PFSK-1 (cell line): ENCODE data around the gene RIC3.

Experiments used
- FOXP2 ChIP-seq: optimal IDR thresholded peaks from 2 replicates; pipeline ENCODE3; 2011; ENCODE audit warnings: borderline replicate concordance, control low read depth, inconsistent platforms; ENCODE audit not compliant: insufficient read depth; ENCODE audit errors: extremely low read length, extremely low read depth
- POLR2AphosphoS5 ChIP-seq: IDR thresholded peaks from 2 replicates; pipeline ENCODE4 v1.6.1; 2012; ENCODE audit warnings: low read depth, mild to moderate bottlenecking, control low read depth, low read length, moderate library complexity
- SIN3A ChIP-seq: IDR thresholded peaks from 2 replicates; pipeline ENCODE4 v1.6.1; 2012; ENCODE audit warnings: mild to moderate bottlenecking, low read length, moderate library complexity, borderline replicate concordance; ENCODE audit not compliant: insufficient read depth
- TF ChIP-seq, protein P1 (sequence below), 2 experiments: IDR thresholded peaks; 2 replicates each; pipeline versions ENCODE4 v1.6.1 to v1.8.0; 2011 to 2012; ENCODE audit warnings: low read depth in 2 of 2, low read length in 2 of 2, control low read depth in 1 of 2, inconsistent platforms in 1 of 2, mild to moderate bottlenecking in 1 of 2, moderate library complexity in 1 of 2; ENCODE audit not compliant: insufficient read depth in 1 of 2

DNA sequence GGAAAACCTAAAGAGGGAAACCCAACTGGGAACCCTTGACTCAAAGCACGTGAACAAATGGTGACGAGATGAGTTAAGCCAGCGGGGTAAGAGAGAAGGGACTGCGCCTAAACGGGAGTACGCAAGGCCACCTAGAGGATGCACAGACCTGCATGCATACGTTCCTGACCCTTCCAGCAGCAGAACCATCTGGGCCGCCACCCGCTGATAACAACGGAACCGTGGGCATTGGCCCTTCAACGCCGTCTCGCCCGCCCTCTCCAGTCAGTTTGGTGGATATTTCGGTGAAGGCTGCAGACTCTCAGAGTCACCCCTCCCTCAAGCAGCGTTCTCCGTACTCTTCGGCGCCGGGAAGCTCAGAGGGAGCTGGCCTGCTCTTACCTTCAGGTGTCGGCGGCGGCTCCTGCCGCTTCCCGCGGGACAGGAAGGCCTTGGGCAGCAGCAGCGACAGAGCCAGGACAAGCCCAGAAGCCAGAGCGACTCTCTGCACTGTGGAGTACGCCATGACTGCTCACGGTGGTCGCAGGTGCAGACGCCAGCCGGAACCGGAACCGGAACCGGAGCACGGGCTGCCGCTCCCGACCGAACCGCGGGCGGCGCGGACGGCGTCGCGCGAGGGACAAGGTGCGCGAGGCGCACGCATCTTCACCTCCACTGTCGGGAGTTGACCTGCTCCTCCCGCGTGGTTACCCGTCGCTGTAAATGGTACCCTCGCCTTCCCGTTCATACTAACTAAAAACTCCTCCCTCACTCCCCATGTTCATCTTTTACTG lies at the start of gene RIC3:
- TF ChIP-seq, protein P1, sequence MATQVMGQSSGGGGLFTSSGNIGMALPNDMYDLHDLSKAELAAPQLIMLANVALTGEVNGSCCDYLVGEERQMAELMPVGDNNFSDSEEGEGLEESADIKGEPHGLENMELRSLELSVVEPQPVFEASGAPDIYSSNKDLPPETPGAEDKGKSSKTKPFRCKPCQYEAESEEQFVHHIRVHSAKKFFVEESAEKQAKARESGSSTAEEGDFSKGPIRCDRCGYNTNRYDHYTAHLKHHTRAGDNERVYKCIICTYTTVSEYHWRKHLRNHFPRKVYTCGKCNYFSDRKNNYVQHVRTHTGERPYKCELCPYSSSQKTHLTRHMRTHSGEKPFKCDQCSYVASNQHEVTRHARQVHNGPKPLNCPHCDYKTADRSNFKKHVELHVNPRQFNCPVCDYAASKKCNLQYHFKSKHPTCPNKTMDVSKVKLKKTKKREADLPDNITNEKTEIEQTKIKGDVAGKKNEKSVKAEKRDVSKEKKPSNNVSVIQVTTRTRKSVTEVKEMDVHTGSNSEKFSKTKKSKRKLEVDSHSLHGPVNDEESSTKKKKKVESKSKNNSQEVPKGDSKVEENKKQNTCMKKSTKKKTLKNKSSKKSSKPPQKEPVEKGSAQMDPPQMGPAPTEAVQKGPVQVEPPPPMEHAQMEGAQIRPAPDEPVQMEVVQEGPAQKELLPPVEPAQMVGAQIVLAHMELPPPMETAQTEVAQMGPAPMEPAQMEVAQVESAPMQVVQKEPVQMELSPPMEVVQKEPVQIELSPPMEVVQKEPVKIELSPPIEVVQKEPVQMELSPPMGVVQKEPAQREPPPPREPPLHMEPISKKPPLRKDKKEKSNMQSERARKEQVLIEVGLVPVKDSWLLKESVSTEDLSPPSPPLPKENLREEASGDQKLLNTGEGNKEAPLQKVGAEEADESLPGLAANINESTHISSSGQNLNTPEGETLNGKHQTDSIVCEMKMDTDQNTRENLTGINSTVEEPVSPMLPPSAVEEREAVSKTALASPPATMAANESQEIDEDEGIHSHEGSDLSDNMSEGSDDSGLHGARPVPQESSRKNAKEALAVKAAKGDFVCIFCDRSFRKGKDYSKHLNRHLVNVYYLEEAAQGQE (IDR thresholded peaks at IDR 0.05; ENCODE audit: insufficient read depth in 1 of 2, low read depth in 2 of 2, low read length in 2 of 2): no peak
- TF ChIP-seq POLR2AphosphoS5 (no peak), SIN3A (no peak), FOXP2 (no peak)
